ENCODE results near the gene NPR2. TPM values are rescaled to one million over a fixed set of nuclear protein-coding genes. Genes with fewer than 3 reads are reported as not detected.
A peak's percentile ranks its signal among the peaks of the same experiment; 100 is the strongest.

NPR2 gene
- total and polyA plus RNA-seq, 2 of the 13 experiments (the other 11 are each of a cell fraction or from before 2014, with no cell fraction given), result 7.4 to 9.4 TPM

DNA sequence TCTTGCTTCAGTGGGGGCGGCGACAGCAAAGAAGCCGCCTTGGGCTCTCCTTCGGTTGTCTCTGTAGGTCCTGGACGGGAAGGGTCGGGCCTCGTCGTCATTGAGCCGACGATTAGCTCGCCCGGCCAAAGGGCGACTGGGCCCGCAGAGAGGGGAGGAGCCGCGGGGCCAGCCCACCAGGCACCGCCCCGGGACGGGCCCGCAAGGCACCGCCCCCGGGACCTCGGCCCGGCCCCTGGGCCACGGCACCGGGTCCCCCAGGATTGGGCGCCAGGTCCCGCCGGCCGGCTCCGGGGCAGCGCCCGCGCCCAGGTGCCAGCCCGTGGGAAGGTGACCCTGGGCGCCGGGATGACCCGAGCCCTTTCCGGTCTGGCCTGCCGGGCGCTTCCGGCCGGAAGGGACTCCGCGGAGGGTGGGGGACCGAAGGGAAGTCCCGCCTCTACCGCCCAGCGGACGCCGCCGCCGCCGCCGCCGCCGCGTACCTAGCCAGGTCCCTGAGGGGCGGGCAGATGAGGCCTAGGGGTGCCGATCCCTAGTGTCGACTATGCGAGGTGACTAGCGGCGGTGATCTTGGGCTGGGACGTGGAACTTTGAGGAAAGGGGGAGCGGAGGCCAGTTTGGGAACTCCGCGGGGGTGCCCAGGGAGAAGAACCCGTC lies 42.4 kb upstream of the NPR2 start, which contains the start of the genes GBA2 and RGP1 (continued):
- TF ChIP-seq, protein P1, sequence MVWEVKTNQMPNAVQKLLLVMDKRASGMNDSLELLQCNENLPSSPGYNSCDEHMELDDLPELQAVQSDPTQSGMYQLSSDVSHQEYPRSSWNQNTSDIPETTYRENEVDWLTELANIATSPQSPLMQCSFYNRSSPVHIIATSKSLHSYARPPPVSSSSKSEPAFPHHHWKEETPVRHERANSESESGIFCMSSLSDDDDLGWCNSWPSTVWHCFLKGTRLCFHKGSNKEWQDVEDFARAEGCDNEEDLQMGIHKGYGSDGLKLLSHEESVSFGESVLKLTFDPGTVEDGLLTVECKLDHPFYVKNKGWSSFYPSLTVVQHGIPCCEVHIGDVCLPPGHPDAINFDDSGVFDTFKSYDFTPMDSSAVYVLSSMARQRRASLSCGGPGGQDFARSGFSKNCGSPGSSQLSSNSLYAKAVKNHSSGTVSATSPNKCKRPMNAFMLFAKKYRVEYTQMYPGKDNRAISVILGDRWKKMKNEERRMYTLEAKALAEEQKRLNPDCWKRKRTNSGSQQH (CRISPR knock-in tag; IDR thresholded peaks at IDR 0.05; ENCODE audit: low read depth), result peak; percentile 34; the same call in 1 of the 2 replicates
- TF ChIP-seq ZFY (CRISPR knock-in tag; IDR thresholded peaks at IDR 0.05), result peak; percentile 90
- peak; percentile 44 for TF ChIP-seq HNRNPK (IDR thresholded peaks at IDR 0.05; ENCODE audit: low read depth, low read length, poor library complexity, severe bottlenecking)
- peak; percentile 96 for TF ChIP-seq GABPA (IDR thresholded peaks at IDR 0.05; ENCODE audit: low read depth, low read length)
- peak; percentile 87 for TF ChIP-seq GABPA (CRISPR knock-in tag; IDR thresholded peaks at IDR 0.05; ENCODE audit: low read depth)
- TF ChIP-seq, protein P2, sequence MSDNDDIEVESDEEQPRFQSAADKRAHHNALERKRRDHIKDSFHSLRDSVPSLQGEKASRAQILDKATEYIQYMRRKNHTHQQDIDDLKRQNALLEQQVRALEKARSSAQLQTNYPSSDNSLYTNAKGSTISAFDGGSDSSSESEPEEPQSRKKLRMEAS (IDR thresholded peaks at IDR 0.05), result peak; percentile 62; the same call in 1 of the 2 replicates
- peak; percentile 75 for TF ChIP-seq HNRNPLL (IDR thresholded peaks at IDR 0.05; ENCODE audit: low read depth, low read length, poor library complexity, severe bottlenecking)
- TF ChIP-seq HES4 (CRISPR knock-in tag; IDR thresholded peaks at IDR 0.05; ENCODE audit: borderline replicate concordance), result peak; percentile 24; the same call in 1 of the 2 replicates
- peak; percentile 50 for TF ChIP-seq HNF4G (IDR thresholded peaks at IDR 0.05; ENCODE audit: borderline replicate concordance, low read depth, low read length)
- TF ChIP-seq HNF4G (CRISPR knock-in tag; IDR thresholded peaks at IDR 0.05; ENCODE audit: borderline replicate concordance, low read depth), result no peak
- TF ChIP-seq SIN3A (IDR thresholded peaks at IDR 0.05; ENCODE audit: borderline replicate concordance, low read depth, low read length), result peak; percentile 63; the same call in 1 of the 2 replicates
- TF ChIP-seq ZNF563 (CRISPR knock-in tag; IDR thresholded peaks at IDR 0.05), result 0 out of 2 replicates have a peak, but pooled peaks have one; percentile 28
- TF ChIP-seq GABPB1 (CRISPR knock-in tag; IDR thresholded peaks at IDR 0.05), result peak; percentile 96
- TF ChIP-seq RBFOX2 (IDR thresholded peaks at IDR 0.05; ENCODE audit: low read depth, low read length), result peak; percentile 93
- peak in 1 of 2 experiments; percentile 72; a peak in 2 of 4 replicates for TF ChIP-seq KLF16 (CRISPR knock-in tag; IDR thresholded peaks at IDR 0.05)
- TF ChIP-seq, protein P3, sequence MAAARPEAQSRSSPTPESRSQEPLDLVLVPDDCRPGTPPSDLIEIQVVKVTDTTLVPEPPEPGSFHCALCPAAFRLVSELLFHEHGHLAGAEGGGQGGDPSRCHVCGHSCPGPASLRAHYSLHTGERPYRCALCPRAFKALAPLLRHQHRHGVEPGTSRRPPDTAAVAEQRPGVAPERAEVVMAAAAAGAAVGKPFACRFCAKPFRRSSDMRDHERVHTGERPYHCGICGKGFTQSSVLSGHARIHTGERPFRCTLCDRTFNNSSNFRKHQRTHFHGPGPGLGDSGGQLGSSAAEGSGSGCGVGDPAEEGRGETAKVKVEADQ (CRISPR knock-in tag; IDR thresholded peaks at IDR 0.05; ENCODE audit: borderline replicate concordance), result peak; percentile 72
- TF ChIP-seq ZFP37 (CRISPR knock-in tag; IDR thresholded peaks at IDR 0.05; ENCODE audit: borderline replicate concordance), result peak; percentile 55; the same call in 1 of the 2 replicates
- peak; percentile 25; the same call in 1 of the 2 replicates for TF ChIP-seq KAT7 (CRISPR knock-in tag; IDR thresholded peaks at IDR 0.05; ENCODE audit: borderline replicate concordance)
- TF ChIP-seq DPF2 (CRISPR knock-in tag; IDR thresholded peaks at IDR 0.05; ENCODE audit: borderline replicate concordance, low read depth), result no peak
- TF ChIP-seq ZNF235 (CRISPR knock-in tag; IDR thresholded peaks at IDR 0.05; ENCODE audit: borderline replicate concordance), result no peak
- TF ChIP-seq SALL2 (CRISPR knock-in tag; IDR thresholded peaks at IDR 0.05), result peak; percentile 11; the same call in 1 of the 2 replicates
- TF ChIP-seq BRD4 (CRISPR knock-in tag; IDR thresholded peaks at IDR 0.05), result peak; percentile 31
- TF ChIP-seq RXRA (CRISPR knock-in tag; IDR thresholded peaks at IDR 0.05), result peak; percentile 24; the same call in 1 of the 2 replicates
- TF ChIP-seq YY1 (IDR thresholded peaks at IDR 0.05; ENCODE audit: insufficient read depth, insufficient replicate concordance, low read depth, low read length), result peak; percentile 68
- peak; percentile 39; the same call in 1 of the 2 replicates for TF ChIP-seq MAZ (IDR thresholded peaks at IDR 0.05; ENCODE audit: borderline replicate concordance, low read depth, low read length)
- peak; percentile 87 for TF ChIP-seq MAZ (CRISPR knock-in tag; IDR thresholded peaks at IDR 0.05; ENCODE audit: low read depth)
- TF ChIP-seq, protein P4, sequence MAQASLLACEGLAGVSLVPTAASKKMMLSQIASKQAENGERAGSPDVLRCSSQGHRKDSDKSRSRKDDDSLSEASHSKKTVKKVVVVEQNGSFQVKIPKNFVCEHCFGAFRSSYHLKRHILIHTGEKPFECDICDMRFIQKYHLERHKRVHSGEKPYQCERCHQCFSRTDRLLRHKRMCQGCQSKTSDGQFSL (CRISPR knock-in tag; IDR thresholded peaks at IDR 0.05), result 0 out of 2 replicates have a peak, but pooled peaks have one; percentile 41
- TF ChIP-seq ZBTB38 (CRISPR knock-in tag; IDR thresholded peaks at IDR 0.05), result peak; percentile 66
